HepG2 (cell line): Measurements from ENCODE around the gene NKX1-2. TPM values are rescaled to one million over a fixed set of nuclear protein-coding genes. Genes with fewer than 3 reads are reported as not detected.

Experiments
- AKNA ChIP-seq: sonication (generic); formaldehyde crosslinking; IDR thresholded peaks from 2 replicates; pipeline ENCODE4 v1.4.0; 2020; ENCODE audit warnings: missing genetic modification reagents, borderline replicate concordance
- CREM ChIP-seq, 2 experiments: sonication (generic) in 1 of 2; formaldehyde crosslinking in 1 of 2; IDR thresholded peaks; 2 replicates each; pipeline versions ENCODE4 v1.4.0 to v1.6.1; 2016 to 2020; ENCODE audit warnings: antibody characterized with exemption in 1 of 2, mild to moderate bottlenecking in 1 of 2, missing genetic modification reagents in 1 of 2
- HMG20A ChIP-seq: IDR thresholded peaks from 2 replicates; pipeline ENCODE4 v1.6.1; 2016; ENCODE audit warnings: borderline replicate concordance
- MED8 ChIP-seq: sonication (generic); formaldehyde crosslinking; IDR thresholded peaks from 2 replicates; pipeline ENCODE4 v1.8.1; 2023; ENCODE audit warnings: mild to moderate bottlenecking, missing genetic modification reagents; ENCODE audit not compliant: insufficient replicate concordance
- NR2F2 ChIP-seq: IDR thresholded peaks from 2 replicates; pipeline ENCODE4 v1.6.1; 2012; ENCODE audit warnings: low read depth, inconsistent platforms, borderline replicate concordance
- PATZ1 ChIP-seq: sonication (generic); formaldehyde crosslinking; IDR thresholded peaks from 2 replicates; pipeline ENCODE4 v1.4.0; 2020; ENCODE audit warnings: missing genetic modification reagents
- TEAD3 ChIP-seq: optimal IDR thresholded peaks from 2 replicates; pipeline ENCODE3; 2016; ENCODE audit warnings: borderline replicate concordance
- ZBTB7B ChIP-seq: sonication (generic); formaldehyde crosslinking; IDR thresholded peaks from 2 replicates; pipeline ENCODE4 v1.4.0; 2020; ENCODE audit warnings: missing genetic modification reagents
- ZEB1 ChIP-seq: IDR thresholded peaks from 2 replicates; pipeline ENCODE4 v1.6.1; 2012; ENCODE audit warnings: mild to moderate bottlenecking, low read depth, inconsistent platforms; ENCODE audit not compliant: insufficient replicate concordance
- ZHX2 ChIP-seq, 2 experiments: sonication (generic) in 1 of 2; formaldehyde crosslinking in 1 of 2; IDR thresholded peaks; 2 replicates each; pipeline versions ENCODE4 v1.6.1 to v1.9.0; 2014 to 2022; ENCODE audit warnings: antibody characterized with exemption in 1 of 2, borderline replicate concordance in 1 of 2, inconsistent platforms in 1 of 2, low read depth in 1 of 2, missing genetic modification reagents in 1 of 2
- polyA plus RNA-seq, 8 experiments: library from polyadenylated mRNA; depleted of rRNA in 3 of 8; stranded (reverse) in 7 of 8; unstranded in 1 of 8; fragments of >200 nt; fragmentation: Illumina TruSeq in 4 of 8; extraction: Trizol in 4 of 8; gene quantifications; 2 replicates each; pipeline versions ENCODE4 v1.2.1 to v1.2.3, GENCODE V29; 2011 to 2016; ENCODE audit warnings: low read depth in 4 of 8, missing spikeins in 1 of 8, mixed read lengths in 1 of 8; ENCODE audit not compliant: insufficient read depth in 1 of 8
- total RNA-seq, 5 experiments: library from RNA; depleted of rRNA; stranded (reverse); fragments of >200 nt; fragmentation: Illumina TruSeq; extraction: Trizol; gene quantifications; 2 replicates each; pipeline ENCODE4 v1.2.3, GENCODE V29; 2016; ENCODE audit warnings: low read depth in 1 of 5

NKX1-2 gene
- total and polyA plus RNA-seq, 2 of the 13 experiments (the other 11 are each of a cell fraction or from before 2014, with no cell fraction given) = not detected

GRCh38 chr10:124476043-124476725, 26.3 kb upstream of the NKX1-2 start (continued):
- peak; percentile 52; the same call in 1 of the 2 replicates for TF ChIP-seq ZHX2 (IDR thresholded peaks at IDR 0.05; ENCODE audit: low read depth)
- no peak for TF ChIP-seq ZHX2 (CRISPR knock-in tag; IDR thresholded peaks at IDR 0.05; ENCODE audit: borderline replicate concordance)
- peak; percentile 81 for TF ChIP-seq HMG20A
- 0 out of 2 replicates have a peak, but pooled peaks have one; percentile 48 for TF ChIP-seq NR2F2
- no peak for TF ChIP-seq AKNA (CRISPR knock-in tag)
- peak; percentile 74 for TF ChIP-seq CREM (IDR thresholded peaks at IDR 0.05)
- TF ChIP-seq CREM (CRISPR knock-in tag; IDR thresholded peaks at IDR 0.05) = no peak
- peak; percentile 76 for TF ChIP-seq PATZ1 (CRISPR knock-in tag)
- TF ChIP-seq MED8 (CRISPR knock-in tag) = peak; percentile 22
- TF ChIP-seq TEAD3 (CRISPR knock-in tag) = peak; percentile 43
- peak; percentile 39; the same call in 1 of the 2 replicates for TF ChIP-seq ZBTB7B (CRISPR knock-in tag)
- TF ChIP-seq ZEB1 = peak; percentile 21
